Endodermal cell (in vitro differentiated cells): ENCODE results near the gene CCDC60. TPM values are rescaled to one million over a fixed set of nuclear protein-coding genes. Genes with fewer than 3 reads are reported as not detected.

ENCODE experiments used
- DNase-seq: peaks from one replicate; pipeline ENCODE4 v3.0.0-alpha.2; 2017
- H3K27ac ChIP-seq: 2 replicates; pipeline ENCODE4 v1.5.1; 2013; ENCODE audit warnings: mild to moderate bottlenecking, low read depth, low read length, moderate library complexity
- H3K27me3 ChIP-seq: 2 replicates; pipeline ENCODE4 v1.6.1; 2013; ENCODE audit warnings: mild to moderate bottlenecking, low read length, moderate library complexity; ENCODE audit not compliant: insufficient read depth, control insufficient read depth, poor library complexity, severe bottlenecking
- H3K36me3 ChIP-seq: 2 replicates; pipeline ENCODE4 v1.7.0; 2013; ENCODE audit warnings: mild to moderate bottlenecking, low read length, moderate library complexity; ENCODE audit not compliant: control insufficient read depth, insufficient read depth
- H3K4me1 ChIP-seq: one replicate; pipeline ENCODE4 v1.7.0; 2013; ENCODE audit warnings: low read length; ENCODE audit not compliant: control insufficient read depth, insufficient read depth
- H3K4me3 ChIP-seq: 2 replicates; pipeline ENCODE4 v1.5.1; 2013; ENCODE audit warnings: mild to moderate bottlenecking, low read length, moderate library complexity
- H3K9ac ChIP-seq: 2 replicates; pipeline ENCODE4 v1.6.1; 2013; ENCODE audit warnings: mild to moderate bottlenecking, low read length, moderate library complexity; ENCODE audit not compliant: poor library complexity, severe bottlenecking; ENCODE audit errors: extremely low read depth
- H3K9me3 ChIP-seq: 2 replicates; pipeline ENCODE4 v1.6.1; 2013; ENCODE audit warnings: mild to moderate bottlenecking, low read length, moderate library complexity; ENCODE audit not compliant: control insufficient read depth
- H3K27ac Mint-ChIP-seq: 2 replicates; pipeline ENCODE4 v1.8.0; 2020; ENCODE audit warnings: mixed read lengths
- H3K27me3 Mint-ChIP-seq: 2 replicates; pipeline ENCODE4 v1.8.0; 2021; ENCODE audit warnings: mild to moderate bottlenecking, mixed read lengths; ENCODE audit not compliant: insufficient read depth
- H3K36me3 Mint-ChIP-seq: 2 replicates; pipeline ENCODE4 v1.8.0; 2020; ENCODE audit warnings: low read depth, mixed read lengths
- H3K4me1 Mint-ChIP-seq: 2 replicates; pipeline ENCODE4 v1.8.0; 2020; ENCODE audit warnings: mixed read lengths
- H3K4me3 Mint-ChIP-seq: 2 replicates; pipeline ENCODE4 v1.8.0; 2020; ENCODE audit warnings: mild to moderate bottlenecking, moderate library complexity, mixed read lengths
- H3K9me3 Mint-ChIP-seq: 2 replicates; pipeline ENCODE4 v1.8.0; 2020; ENCODE audit warnings: mild to moderate bottlenecking, mixed read lengths
- WGBS, 2 experiments: methylation state at CpG; one replicate each; pipeline versions ENCODE4 v1.1.5 to v1.1.7; 2013; ENCODE audit warnings: missing lambda C conversion rate in 2 of 2, mixed read lengths in 1 of 2; ENCODE audit not compliant: insufficient coverage in 1 of 2, insufficient read length in 1 of 2; 5-methylcytosine and 5-hydroxymethylcytosine counted together
- total RNA-seq, 2 donors: library from RNA; stranded (reverse); fragmentation: NEBNext Ultra II Directional in 1 of 2; extraction: Animal tissue kit (Norgen Biotek cat#: 25700) in 1 of 2; gene quantifications; 2 replicates in 1 of 2; 3 replicates in 1 of 2; pipeline ENCODE4 v1.2.1, GENCODE V29; 2021
- TF ChIP-seq, protein P1 (sequence below): fragments of 200-600 bp; sonication (generic); conservative IDR thresholded peaks from 2 replicates; pipeline ENCODE4 v1.5.0; 2021; ENCODE audit warnings: antibody characterized with exemption, mild to moderate bottlenecking

The CCDC60 gene
- total RNA-seq, 2 donors from 2014 or later, result 0.73 to 1.2 TPM

DNA sequence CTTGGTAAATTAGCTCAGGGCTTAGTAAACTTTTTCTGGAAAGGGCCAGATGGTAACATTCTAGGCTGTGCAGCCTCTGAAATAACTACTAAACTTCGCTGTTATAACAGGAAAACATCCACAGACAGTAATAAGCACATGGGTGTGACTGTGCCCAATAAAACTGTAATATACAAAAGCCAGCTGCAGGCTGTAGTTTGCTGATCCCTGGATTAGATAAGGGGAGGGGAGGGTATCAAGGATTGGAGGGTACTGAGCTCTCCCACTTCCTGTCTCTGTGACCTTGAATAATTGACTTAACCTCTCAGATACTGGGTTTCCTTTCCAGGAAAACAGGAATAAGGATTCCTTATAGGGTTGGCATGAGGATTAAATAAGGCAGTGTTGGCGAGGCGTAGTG, 81.2 kb downstream of the CCDC60 start:
- Histone ChIP-seq H3K9ac (no peak overlapping the region), H3K9me3 (no peaks in the 10 kb centered on the region), H3K27me3 (no peaks in the 10 kb centered on the region), H3K27ac (no peak overlapping the region), H3K4me3 (no peak overlapping the region), H3K4me1 (no peaks in the 10 kb centered on the region), H3K36me3 (no peaks in the 10 kb centered on the region)
- Mint-ChIP-seq H3K36me3 (no peaks in the 10 kb centered on the region), H3K4me1 (peaks cover 6% of the 10 kb centered on the region), H3K9me3 (no peaks in the 10 kb centered on the region), H3K4me3 (no peak overlapping the region), H3K27ac (no peak overlapping the region), H3K27me3 (peaks cover 19% of the 10 kb centered on the region)
- TF ChIP-seq, protein P1, sequence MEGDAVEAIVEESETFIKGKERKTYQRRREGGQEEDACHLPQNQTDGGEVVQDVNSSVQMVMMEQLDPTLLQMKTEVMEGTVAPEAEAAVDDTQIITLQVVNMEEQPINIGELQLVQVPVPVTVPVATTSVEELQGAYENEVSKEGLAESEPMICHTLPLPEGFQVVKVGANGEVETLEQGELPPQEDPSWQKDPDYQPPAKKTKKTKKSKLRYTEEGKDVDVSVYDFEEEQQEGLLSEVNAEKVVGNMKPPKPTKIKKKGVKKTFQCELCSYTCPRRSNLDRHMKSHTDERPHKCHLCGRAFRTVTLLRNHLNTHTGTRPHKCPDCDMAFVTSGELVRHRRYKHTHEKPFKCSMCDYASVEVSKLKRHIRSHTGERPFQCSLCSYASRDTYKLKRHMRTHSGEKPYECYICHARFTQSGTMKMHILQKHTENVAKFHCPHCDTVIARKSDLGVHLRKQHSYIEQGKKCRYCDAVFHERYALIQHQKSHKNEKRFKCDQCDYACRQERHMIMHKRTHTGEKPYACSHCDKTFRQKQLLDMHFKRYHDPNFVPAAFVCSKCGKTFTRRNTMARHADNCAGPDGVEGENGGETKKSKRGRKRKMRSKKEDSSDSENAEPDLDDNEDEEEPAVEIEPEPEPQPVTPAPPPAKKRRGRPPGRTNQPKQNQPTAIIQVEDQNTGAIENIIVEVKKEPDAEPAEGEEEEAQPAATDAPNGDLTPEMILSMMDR, result no peak
- 74% methylated on average over 3 of the region's 3 CpGs; no CpG with 5 or more reads in 1 of the 2 experiments for WGBS, 2 experiments
- DNase-seq, result no peak

DNA sequence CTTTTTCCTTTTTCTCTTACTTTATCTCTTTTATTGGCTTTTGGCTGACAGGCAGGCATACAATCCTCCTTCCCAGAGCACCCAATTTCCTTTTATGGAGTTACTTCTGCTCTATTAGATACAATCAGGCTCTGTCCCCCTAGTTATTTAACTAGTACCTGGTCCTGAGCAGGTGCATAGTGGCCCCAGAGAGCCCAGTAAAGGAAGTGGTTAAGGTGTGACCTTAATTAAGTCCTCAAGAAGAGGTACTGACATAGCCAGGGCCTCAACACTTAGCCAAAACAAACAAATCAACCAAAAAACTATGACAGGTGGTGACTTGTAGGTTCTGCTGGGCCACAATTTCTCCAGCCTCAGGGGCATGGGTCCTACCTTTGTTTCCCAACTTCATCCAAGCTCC, 82.9 kb downstream of the CCDC60 start:
- Mint-ChIP-seq H3K4me3 (no peak overlapping the region), H3K4me1 (peaks cover 1% of the 10 kb centered on the region), H3K27ac (no peak overlapping the region), H3K36me3 (no peaks in the 10 kb centered on the region), H3K9me3 (no peaks in the 10 kb centered on the region), H3K27me3 (peaks cover 22% of the 10 kb centered on the region)
- H3K9me3 ChIP-seq, result no peaks in the 10 kb centered on the region
- no peaks in the 10 kb centered on the region for H3K36me3 ChIP-seq
- H3K27me3 ChIP-seq, result no peaks in the 10 kb centered on the region
- TF ChIP-seq, protein P1, result no peak
- H3K9ac ChIP-seq, result no peak overlapping the region
- DNase-seq, result no peak
- H3K27ac ChIP-seq, result no peak overlapping the region
- H3K4me1 ChIP-seq, result no peaks in the 10 kb centered on the region
- no peak overlapping the region for H3K4me3 ChIP-seq

DNA sequence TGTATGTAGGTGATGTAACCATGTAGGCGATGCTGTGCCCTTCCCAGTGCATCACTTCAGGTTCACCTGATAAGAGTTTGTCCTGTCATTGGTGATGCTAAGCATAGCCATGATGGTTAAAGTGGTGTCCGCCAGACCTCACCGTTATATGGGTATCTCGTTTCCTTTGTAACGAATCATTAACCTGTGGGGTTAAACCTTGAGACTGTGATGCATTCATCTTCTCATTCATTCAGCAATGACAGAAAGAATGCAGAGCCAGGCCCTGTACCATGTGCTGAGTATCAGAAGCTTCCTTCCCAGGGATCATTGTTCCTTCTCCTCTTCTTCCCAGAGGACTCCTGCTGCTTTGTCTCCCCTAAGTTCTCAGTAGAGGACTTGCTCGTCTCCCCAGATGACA, 84.9 kb downstream of the CCDC60 start:
- no peak overlapping the region for H3K27ac Mint-ChIP-seq
- no peaks in the 10 kb centered on the region for H3K36me3 ChIP-seq
- H3K27me3 ChIP-seq, result no peaks in the 10 kb centered on the region
- peaks cover 18% of the 10 kb centered on the region for H3K27me3 Mint-ChIP-seq
- H3K9ac ChIP-seq, result no peak overlapping the region
- no peak overlapping the region for H3K4me3 ChIP-seq
- no peaks in the 10 kb centered on the region for H3K9me3 Mint-ChIP-seq
- H3K9me3 ChIP-seq, result no peaks in the 10 kb centered on the region
- DNase-seq, result no peak
- 87 to 88% methylated on average over 3 to 6 of the region's 6 CpGs for WGBS, 2 experiments
- H3K27ac ChIP-seq, result no peak overlapping the region
- TF ChIP-seq, protein P1, result no peak
- no peak overlapping the region for H3K4me3 Mint-ChIP-seq
- no peaks in the 10 kb centered on the region for H3K36me3 Mint-ChIP-seq
- H3K4me1 Mint-ChIP-seq, result peaks cover 3% of the 10 kb centered on the region
- H3K4me1 ChIP-seq, result no peaks in the 10 kb centered on the region
